G401 (cell line): ENCODE measurements around the gene CIB4. TPM values are rescaled to one million over a fixed set of nuclear protein-coding genes. Genes with fewer than 3 reads are reported as not detected.

Experiments used
- DNase-seq: peaks from one replicate; pipeline ENCODE4 v3.0.0-alpha.2; 2015; ENCODE audit warnings: low spot score
- in situ Hi-C: cut with HindIII; loops from 2 replicates; pipeline ENCODE4 v1.10.0; 2016; ENCODE audit warnings: low sequenced_read_pairs, mixed read lengths
- total RNA-seq: library from RNA; depleted of rRNA; stranded (reverse); fragments of >200 nt; shearing (Covaris generic); gene quantifications from 2 replicates; pipeline ENCODE4 v1.2.3, GENCODE V29; 2014; rRNA removed

Gene CIB4
- not detected in 2 replicates for total RNA-seq

DNA sequence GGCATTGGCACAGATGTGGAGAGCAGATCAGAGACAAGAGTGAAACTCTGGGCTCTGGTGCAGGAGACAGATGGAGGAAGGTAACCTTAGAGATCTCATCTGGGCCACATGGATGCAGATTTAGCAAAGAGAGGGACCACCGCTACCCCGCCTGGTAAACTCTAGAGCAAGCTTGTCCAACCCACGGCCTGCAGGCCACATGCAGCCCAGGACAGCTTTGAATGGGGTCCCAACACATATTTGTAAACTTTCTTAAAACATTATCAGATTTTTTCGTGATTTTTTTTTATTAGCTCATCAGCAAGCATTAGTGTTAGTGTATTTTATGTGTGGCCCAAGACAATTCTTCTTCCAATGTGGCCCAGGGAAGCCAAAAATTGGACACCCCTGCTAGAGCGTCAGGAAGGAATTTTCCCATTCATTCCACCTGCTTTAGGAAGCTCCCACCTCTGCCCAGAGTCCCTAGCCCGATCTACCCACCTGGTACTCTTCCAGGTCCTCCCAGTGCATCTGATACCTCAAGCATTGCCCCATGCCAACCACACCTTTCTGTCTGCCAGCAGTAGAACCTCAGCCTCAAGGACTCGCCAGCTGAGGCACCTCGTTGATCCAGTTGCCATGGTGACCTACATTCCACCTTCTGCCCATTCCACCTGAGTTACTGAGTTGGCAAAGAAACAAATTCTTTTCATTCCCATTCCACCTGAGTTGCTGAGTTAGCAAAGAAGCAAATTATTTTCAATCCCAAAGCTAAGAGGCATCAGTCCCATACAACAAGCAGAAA is at the start of gene CIB4:
TSS of gene CIB4 (minus strand) at position 586 of the 784 bp plus-strand sequence. CDS start at position 534, 52 bp downstream.
- DNase-seq = peak; percentile 18
- in situ Hi-C loops = no loop called here

DNA sequence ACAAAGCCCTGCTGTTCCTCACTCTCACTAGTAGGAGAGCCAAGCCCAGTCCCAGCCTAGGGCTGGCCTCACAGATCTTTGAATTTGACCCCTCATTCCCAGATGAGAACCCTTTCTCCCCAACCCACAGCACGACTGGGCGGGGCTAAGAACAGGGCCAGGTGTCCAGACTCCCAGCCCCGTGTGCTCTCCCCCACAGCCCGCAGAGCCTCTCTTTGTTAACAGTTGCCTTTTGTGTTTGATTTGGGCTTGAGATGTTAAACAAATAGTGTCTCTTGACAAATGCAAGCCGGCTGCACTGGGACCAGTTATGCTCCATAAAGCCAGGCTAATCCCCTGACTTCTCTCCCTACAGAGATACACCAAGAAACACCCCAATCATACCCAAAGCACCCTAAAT is 46.6 kb upstream of the CIB4 start:
- no peak for DNase-seq
- in situ Hi-C loops = no loop called here

DNA sequence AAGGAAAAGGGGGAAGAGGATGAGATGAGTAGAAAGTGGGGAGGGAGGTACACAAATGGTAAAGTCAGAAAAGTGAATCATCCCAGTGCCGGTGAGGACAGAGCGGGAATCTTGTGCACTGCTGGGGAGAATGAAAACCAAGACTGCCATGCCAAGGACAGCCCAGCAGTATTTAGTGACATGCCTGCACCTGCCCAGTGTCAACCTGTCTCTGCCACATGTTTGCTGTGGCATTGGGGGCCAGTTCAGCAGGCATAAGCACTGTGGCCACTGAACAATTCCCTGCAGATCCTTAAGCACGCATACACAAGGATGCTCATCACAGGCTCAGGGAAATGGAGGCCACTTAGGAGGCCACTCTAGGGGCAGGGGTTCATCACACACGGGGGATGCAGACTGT is 46.2 kb upstream of the CIB4 start:
- in situ Hi-C loops = no loop called here

DNA sequence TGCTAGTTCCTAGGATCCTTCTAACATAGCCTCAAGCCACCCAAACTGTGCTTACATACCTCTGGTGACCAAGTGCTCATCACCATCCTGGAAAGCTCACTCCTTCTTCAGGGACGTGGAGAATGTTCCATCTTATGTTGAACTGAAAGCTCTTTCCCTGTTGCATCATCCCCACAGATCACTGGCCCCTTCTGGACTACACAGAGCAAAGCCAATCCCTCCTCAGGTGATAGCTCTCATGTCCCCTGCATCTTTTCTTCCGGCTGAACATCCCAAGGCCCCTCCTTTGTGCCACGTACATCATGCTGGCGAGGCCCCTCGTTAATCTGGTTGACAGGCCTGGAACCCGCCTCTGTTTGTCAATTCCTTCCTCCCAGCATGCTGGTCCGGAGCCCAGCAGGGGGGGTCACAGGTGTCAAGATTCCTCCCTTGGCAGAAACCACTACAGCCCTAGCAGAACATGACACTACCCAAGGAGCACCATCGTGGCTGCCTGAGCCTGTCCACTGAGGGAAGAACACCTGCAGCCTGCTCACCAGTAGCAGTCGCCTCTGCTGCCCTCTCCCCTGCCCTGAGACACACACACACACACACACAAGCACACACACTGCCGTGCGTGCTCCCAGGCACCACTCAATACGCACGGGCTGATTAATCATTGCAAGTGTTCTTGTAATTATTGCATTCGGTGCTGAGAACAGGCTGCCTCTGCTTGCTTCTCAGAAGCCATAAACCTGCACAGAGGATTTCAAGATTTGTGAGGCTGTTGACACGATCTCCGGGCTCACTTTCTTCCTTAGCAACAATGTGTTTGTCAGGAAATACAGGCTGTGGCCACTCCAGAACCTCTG is 45.0 kb upstream of the CIB4 start:
- no peak for DNase-seq
- in situ Hi-C loops = no loop called here

More for the DNA sequence above, 46.2 kb upstream of the CIB4 start:
- DNase-seq = no peak

DNA sequence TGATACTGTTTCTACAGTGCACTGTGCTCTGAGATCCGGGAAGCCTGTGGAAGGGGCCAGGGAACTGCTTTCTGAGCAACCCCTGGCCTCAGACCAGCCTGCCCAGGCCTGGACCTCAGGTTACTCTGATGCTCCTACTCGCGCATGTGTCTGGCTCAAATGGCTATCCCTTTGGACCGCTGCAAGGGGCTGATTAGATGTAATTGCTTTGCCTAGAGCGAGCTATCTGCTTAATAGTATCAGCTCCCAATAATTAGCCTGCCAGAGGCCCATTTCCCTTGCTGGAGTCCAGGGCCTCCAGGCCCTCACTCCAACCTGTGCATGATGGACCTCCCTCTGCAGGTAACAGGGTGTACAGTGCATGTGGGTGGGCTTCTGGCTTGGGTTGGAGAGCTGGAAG is 44.2 kb upstream of the CIB4 start:
- in situ Hi-C loops = no loop called here
- DNase-seq = no peak

DNA sequence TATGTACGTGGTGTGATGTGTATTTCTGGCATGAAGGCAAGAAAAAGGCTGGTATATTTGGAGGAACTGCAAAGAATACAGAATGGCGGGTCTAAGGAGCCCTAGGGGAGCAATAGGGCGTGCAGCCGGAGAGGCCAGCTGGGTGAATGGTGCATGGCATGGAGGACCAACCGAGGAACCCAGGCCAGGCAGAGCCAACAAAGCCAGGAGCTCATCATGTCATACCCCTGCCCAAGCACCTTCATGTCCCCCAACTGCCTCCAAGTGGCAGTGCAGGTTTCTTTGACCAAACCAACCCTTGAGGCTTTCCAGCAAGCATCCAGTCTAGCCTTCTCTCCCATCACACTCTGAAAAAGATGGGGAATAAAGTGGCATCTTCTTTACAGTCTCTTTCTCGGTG is 42.4 kb upstream of the CIB4 start:
- in situ Hi-C loops = no loop called here
- DNase-seq = no peak

DNA sequence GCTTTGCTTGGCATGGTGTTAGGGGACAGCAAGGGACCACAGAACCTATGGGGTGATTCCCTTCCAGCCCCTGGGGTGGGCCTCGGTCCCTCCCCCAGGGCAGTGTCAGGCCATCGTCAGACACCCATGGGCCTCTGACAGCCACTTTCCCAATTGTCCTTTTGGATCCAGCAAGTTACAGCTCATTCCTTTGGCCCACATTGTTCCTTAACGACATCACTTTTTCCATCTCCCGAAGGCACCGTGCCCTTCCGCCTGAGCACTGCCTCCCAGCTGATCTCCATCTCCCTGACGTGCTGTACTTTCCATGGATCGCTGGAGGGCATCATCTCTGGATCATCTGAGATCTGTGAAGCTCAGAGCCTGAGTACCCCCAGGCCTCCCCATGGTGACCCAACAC is 41.0 kb upstream of the CIB4 start:
- DNase-seq = no peak
- in situ Hi-C loops = no loop called here

DNA sequence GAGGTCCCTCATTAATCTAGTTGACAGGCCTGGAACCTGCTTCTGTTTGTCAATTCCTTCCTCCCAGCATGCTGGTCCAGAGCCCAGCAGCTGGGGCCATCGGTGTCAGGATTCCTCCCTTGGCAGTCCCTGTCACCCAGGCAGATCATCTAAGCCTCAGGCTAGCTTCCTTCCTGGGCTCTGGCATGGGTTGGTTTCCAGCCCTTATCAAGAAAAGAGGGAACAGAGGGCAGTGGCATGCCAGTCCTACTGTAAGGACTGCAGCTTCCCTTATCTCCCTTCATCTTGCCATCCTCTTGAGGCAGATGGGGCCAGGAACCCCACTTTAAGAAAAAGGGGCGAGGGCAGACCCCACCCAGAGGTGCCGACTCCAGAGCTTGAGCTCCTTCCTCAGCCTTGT is 40.5 kb upstream of the CIB4 start:
- DNase-seq = no peak
- in situ Hi-C loops = no loop called here

DNA sequence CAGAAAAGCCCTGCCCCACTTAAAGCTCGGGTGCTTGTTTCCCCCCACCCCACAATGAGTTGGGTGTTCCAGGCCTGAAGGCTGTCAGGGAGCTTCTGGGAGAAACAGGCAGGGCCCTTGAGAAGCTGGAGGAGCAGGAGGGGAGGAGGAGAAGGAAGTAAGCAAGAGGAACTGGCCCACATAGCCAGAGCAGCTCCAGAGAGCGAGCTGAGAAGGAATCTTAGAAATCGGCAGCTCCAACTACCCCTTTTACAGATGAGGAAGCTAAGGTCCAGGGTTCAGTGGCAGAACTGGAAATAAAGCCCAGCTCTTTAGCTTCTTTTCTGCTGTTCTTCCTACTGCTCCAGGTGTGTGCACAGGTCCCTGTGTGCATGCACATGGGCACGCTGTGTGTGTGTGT is 38.7 kb upstream of the CIB4 start:
- DNase-seq = no peak
- in situ Hi-C loops = no loop called here

DNA sequence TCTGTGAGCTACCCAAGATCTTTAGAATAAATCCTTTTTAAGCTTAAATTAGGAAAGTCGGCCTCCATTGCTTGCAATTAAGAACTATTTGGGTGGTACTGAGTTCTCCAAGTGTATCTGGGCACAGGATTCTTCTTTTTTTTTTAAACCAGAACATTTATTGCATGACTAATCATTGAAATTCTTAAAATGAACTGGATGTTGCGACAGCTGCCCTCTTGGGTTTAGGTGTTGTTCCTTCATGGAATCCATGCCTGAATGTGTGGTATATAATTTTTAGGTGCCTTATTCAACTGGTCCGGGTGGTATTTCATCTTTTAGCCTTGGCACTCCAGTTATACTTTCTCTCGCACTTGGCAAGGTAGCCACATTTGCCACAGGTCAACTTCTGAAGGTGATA is 36.9 kb upstream of the CIB4 start:
- in situ Hi-C loops = no loop called here
- no peak for DNase-seq

DNA sequence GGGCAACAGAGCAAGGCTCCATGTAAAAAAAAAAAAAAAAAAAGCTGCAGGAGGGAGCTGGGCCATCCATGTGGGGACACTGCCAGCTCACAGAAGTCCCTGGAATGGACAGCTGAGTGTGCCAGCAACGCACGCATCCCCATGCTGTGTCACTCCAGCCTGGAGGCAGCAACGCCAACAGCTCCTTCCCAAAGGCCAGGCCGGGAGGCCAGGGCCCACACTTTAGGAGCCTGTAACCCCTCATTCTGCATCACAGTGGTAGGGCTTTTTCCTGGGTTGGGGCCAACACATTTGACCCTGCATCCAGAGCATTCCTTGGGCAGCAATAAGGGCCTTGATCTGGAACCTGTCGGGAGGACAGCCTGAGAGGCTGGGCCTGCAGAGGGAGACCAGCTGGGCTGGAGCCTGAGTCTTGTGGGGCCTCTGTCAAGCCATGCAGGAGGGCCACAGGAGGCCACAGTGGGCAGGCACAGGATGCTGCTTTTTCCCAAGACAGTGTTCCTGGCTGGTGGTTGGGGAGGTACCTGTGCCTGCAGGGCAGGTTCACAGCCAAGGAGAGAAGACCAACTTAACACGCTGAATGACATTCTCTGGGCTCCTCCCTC is 34.6 kb upstream of the CIB4 start:
- in situ Hi-C loops = no loop called here

DNA sequence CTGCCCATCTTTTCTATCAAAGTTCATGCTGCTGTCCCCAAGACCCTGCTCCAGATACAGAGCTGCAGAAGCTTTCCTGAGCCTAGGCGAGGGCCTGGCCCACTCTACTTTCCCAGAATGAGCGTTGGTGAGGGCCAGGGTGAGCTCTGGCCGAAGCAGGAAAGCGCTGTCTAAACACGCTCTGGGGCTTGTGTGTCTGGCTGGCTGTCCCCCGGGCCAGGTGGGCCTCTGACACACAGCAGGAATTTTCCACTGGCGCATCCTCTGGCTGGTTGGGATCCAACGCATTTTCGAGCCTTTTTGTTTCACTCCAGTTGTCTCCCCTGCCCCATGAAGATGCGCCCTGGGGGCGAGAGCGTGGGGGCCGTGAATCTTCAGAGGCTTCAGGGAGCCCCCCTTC is 33.6 kb upstream of the CIB4 start:
- in situ Hi-C loops = no loop called here

More for the DNA sequence above, 34.6 kb upstream of the CIB4 start:
- peak; percentile 76 for DNase-seq

DNA sequence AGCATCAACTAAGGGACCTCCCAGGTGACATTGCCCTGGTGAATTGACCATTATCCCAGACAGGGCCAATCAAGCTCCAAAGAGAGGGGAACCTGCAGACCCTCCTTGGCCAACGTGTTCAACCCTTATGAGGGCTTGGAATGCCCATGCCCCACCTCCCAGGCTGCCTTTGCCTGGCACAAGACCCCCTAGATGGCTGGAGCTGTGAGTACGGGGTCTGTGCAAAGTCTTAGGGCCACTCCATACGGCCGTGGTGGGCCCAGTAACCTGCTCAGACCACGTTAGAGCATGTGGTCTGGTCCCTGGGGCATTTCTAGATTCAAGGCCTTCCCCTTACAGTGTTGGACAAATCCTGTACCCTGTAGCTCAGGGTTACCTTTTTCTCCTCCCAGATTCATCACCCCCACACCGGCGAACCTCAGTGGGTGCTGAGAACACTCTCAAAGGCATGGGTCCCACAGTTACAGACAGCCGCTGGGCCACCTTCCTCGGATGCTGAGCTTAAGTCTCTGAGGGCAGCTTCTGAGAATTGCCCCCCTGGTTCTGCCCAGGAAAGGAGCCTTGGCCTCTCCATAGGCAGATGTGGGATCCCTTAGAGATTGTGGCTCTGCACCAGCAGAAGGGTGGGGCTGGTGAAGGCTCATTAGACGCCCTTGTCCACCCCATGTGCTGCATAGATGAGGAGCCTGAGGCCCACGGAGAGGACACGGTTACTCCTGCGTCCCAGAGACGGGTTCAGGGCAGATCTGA is 33.0 kb upstream of the CIB4 start:
- in situ Hi-C loops = no loop called here
- DNase-seq = no peak

More for the DNA sequence above, 33.6 kb upstream of the CIB4 start:
- DNase-seq = no peak

DNA sequence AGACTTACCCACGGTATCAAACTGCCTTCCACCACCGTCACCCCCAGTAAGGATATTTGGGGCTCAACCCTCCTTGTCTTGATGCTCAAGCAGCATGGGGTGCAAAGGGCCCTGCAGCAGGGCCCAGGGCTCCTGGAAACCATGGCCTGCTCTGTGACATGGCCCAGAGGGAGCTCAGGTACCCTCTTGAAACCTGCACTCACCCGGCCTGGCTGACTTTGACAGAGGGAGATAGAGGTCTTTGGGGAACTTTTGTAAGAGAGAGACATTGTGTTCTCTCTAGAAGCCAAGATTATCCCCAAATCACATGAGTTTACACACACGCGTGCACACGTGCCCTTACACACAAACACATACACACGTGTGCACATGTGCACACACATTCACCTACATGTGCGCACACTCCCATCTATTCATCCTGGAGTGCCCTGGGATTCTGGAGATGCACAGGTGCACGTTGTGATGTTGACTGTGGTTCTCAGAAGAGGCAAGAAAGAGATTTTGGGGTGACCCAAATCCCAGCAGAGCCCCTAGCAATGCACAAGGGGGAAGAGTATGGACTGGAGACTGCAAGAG is 31.7 kb upstream of the CIB4 start:
- no peak for DNase-seq
- in situ Hi-C loops = no loop called here

DNA sequence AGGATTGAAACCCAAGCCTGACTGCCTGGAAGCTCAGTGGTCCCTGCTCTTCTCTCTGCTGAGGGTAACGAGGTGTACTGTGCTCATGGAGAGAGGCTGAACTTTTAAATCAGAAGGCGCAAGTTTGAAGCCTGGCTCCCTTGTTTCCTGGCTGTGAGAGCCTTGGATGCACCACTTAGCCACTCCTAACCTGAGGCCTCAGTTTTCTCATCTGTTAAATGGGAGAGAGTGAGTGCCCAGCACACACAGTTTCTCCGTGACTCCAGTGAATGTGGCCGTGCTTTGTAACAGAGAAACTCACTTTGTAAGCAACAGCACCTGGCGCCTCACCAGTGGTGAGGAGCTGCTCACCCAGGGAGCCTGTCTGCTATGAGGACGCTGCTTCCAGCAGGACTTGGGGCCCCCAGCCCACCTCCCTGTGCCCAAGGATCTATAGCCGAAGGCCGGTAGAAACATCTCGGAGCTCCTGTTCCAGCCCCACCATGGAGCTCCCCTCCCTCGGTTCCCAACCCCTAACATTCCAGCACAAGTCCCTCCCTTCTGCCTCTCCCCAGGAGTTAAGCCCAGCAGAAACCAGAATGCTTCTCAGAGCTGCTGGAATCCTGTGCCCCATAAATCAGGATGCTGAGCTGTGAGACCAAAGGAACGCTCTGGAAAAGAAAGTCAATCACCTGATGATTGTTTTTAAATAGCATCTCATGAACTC is 31.1 kb upstream of the CIB4 start:
- in situ Hi-C loops = no loop called here
- DNase-seq = no peak

DNA sequence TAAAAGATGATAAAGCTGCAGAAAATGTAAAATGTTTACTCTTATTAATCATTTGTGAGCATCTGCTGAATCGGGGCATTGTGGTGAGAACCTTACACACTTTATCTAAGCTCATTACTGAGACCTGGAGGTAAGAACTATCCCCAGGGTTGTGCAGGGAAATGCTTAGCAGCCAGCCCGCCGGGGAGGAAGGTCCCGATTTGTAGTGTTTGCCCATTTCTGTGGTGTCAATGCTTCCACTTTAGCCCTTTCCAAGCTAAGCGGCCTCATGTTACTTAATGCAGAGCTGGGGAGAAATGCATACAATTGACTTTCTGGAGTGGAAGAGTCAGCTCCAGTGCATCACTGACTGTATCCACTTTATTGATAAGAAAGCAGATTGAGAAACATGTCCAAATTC is 30.5 kb upstream of the CIB4 start:
- in situ Hi-C loops = no loop called here
- DNase-seq = no peak

DNA sequence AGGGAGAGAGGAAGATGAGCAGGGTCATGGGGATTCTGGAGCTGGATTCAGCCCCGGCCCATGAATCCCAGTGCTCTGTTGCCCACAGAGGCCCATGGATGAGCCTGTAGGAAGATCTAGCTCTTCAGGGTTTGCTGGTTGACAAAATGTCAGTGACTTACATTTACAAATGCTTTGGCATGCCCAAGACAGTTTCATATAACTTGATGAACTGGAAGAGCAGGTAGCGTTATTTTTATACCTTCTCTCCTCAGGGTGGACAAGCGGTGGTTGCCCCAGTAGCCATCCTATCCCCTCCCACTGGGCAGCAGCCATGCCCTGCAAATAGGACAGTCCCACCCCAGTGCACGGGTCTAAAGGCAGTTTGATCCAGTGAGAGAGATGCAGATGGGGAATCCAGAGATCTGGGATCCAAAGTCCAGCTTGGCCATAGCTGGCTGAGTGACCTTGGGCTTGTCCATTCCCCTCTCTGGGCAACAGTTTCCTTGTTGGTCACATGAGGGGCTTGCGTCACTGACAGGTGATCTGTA is 29.8 kb upstream of the CIB4 start:
- DNase-seq = no peak
- in situ Hi-C loops = no loop called here

DNA sequence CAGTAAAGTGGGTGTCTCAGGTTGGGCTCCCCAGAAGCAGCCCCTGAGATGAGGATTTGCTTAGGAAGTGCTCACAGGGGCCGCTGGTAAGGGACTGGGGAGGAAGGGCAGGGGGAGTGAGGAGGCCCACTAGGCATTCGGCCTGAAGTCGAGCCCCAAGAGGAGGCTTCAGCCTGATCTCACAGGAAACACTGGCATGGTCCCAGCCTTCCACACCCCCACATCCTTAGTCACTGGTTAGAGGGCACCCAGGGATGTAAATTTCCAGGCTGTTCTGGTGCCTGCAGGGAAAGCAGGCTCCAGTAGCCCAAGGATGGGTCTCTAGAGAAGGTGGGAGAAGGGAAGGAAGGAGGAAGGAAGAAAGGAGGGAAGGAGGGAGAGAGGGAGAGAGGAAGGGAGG is 29.0 kb upstream of the CIB4 start:
- in situ Hi-C loops = no loop called here
- no peak for DNase-seq
